ENCODE results near the gene VSTM4. TPM values are rescaled to one million over a fixed set of nuclear protein-coding genes. Genes with fewer than 3 reads are reported as not detected.

Gene VSTM4
- total RNA-seq, 1 donor from 2014 or later: 0.50 TPM

DNA sequence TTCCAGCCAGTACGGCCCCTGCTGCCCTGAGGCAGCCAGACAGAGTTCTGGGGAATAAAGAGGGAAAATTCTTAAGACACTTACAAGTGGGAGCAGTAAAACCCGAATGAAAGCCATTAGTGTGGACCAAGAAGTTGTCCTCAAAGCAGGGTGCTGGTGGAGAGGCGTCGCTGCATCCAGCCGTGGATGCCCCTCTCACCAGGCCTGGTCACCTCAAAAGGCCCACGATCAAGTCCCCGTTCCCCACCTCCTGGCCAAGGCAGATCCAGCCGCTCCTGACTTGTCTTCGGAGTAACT, 656 bp downstream of the VSTM4 start:
- H3K27me3 ChIP-seq (ENCODE audit: control insufficient read depth, insufficient read depth, low read length): peaks cover 14% of the 10 kb centered on the region
- TF ChIP-seq, protein P1, sequence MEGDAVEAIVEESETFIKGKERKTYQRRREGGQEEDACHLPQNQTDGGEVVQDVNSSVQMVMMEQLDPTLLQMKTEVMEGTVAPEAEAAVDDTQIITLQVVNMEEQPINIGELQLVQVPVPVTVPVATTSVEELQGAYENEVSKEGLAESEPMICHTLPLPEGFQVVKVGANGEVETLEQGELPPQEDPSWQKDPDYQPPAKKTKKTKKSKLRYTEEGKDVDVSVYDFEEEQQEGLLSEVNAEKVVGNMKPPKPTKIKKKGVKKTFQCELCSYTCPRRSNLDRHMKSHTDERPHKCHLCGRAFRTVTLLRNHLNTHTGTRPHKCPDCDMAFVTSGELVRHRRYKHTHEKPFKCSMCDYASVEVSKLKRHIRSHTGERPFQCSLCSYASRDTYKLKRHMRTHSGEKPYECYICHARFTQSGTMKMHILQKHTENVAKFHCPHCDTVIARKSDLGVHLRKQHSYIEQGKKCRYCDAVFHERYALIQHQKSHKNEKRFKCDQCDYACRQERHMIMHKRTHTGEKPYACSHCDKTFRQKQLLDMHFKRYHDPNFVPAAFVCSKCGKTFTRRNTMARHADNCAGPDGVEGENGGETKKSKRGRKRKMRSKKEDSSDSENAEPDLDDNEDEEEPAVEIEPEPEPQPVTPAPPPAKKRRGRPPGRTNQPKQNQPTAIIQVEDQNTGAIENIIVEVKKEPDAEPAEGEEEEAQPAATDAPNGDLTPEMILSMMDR (IDR thresholded peaks at IDR 0.05; ENCODE audit: insufficient read depth, low read length, poor library complexity, severe bottlenecking): no peak
- no peak for DNase-seq (ENCODE audit: low read depth)
- H3K4me3 ChIP-seq (ENCODE audit: low read depth, low read length): peak overlapping the region; percentile 43
- no peaks in the 10 kb centered on the region for H3K36me3 ChIP-seq (ENCODE audit: control insufficient read depth, insufficient read depth, low read length)

DNA sequence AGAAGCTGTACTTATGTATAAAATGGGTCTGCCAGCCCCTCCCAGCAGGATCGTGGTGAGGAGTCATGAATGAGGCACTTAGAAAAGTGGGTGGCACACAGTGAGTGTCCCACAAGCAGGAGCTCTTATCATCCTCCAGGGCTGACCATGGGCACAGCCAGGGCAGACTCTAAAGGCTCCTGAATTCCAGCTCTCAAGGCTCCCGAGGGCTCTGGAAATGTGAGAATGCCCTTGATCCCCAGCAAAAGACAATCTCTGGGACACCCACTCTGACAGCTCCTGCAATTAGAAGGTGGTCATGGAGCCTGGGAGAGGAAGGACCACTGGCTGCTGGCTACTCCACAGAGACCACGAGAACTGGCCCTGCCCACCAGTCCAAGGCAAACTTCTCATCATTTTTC, 1.6 kb downstream of the VSTM4 start:
- no peak for DNase-seq (ENCODE audit: low read depth)
- Histone ChIP-seq H3K4me3 (ENCODE audit: low read depth, low read length) (no peak overlapping the region), H3K27me3 (ENCODE audit: control insufficient read depth, insufficient read depth, low read length) (peaks cover 14% of the 10 kb centered on the region), H3K36me3 (ENCODE audit: control insufficient read depth, insufficient read depth, low read length) (no peaks in the 10 kb centered on the region)
- TF ChIP-seq, protein P1 (IDR thresholded peaks at IDR 0.05; ENCODE audit: insufficient read depth, low read length, poor library complexity, severe bottlenecking): no peak

DNA sequence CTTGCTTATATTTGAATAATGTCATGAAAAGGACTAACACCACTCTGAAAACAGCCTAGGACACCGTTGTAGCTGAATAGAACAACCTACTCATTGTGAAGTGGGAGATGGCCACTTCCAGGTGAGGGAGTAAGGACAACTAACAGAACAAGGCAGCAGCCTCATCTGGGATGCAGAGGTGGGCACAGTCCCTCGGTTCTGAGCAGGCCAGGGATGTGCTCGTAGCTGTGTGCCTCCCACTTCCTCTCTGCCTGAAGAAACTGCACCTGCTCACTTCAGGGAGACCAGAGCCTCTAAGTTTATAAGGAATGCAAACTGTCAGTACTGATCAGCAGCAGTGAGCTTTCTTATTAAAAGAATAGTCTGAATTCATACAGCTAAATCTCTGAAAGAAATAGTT, 2.5 kb downstream of the VSTM4 start:
- no peak overlapping the region for H3K4me3 ChIP-seq (ENCODE audit: low read depth, low read length)
- peaks cover 14% of the 10 kb centered on the region for H3K27me3 ChIP-seq (ENCODE audit: control insufficient read depth, insufficient read depth, low read length)
- DNase-seq (ENCODE audit: low read depth): no peak
- TF ChIP-seq, protein P1 (IDR thresholded peaks at IDR 0.05; ENCODE audit: insufficient read depth, low read length, poor library complexity, severe bottlenecking): no peak
- no peaks in the 10 kb centered on the region for H3K36me3 ChIP-seq (ENCODE audit: control insufficient read depth, insufficient read depth, low read length)

DNA sequence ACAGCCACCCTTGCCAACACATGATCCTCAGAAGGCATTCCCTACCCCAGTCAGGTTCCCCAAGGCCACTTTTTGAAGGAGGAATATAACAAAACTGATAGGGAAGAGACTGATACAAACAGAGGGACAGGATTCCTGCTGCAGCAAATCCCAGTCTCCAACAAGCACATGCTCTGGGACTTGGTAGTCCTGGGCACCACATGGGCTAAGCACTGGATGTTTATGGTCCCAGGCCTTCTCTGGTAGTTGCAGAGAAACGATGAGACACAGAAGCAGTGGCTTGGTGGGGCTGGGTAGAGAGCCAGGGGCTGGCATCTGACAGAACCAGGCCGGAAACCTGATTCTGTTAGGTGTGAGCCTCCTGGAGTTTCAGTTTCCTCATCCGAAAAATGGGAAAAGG, 3.2 kb downstream of the VSTM4 start:
- H3K27me3 ChIP-seq (ENCODE audit: control insufficient read depth, insufficient read depth, low read length): peaks cover 14% of the 10 kb centered on the region
- no peak for DNase-seq (ENCODE audit: low read depth)
- no peaks in the 10 kb centered on the region for H3K36me3 ChIP-seq (ENCODE audit: control insufficient read depth, insufficient read depth, low read length)
- TF ChIP-seq, protein P1 (IDR thresholded peaks at IDR 0.05; ENCODE audit: insufficient read depth, low read length, poor library complexity, severe bottlenecking): no peak
- no peak overlapping the region for H3K4me3 ChIP-seq (ENCODE audit: low read depth, low read length)

DNA sequence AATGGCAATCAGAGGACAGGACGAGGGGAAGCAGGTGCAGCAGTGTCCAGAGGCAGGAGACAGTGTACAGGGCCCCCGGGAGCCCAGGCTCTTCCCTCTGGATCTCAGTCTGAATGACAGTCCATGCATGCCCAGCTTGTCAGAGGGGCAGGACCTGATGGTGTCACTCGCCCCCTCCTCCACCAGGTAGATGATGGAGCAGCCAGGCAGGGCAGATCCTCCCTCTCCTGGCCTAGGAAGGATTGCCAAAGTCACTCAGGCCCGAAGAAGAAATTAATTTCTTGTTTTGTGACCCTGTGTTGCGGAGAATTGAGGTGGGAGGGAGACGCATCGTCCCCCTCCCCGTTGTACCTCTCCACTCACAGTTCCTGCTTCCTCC, 4.0 kb downstream of the VSTM4 start:
- Histone ChIP-seq H3K36me3 (ENCODE audit: control insufficient read depth, insufficient read depth, low read length) (no peaks in the 10 kb centered on the region), H3K4me3 (ENCODE audit: low read depth, low read length) (no peak overlapping the region), H3K27me3 (ENCODE audit: control insufficient read depth, insufficient read depth, low read length) (peaks cover 14% of the 10 kb centered on the region)
- TF ChIP-seq, protein P1 (IDR thresholded peaks at IDR 0.05; ENCODE audit: insufficient read depth, low read length, poor library complexity, severe bottlenecking): no peak
- DNase-seq (ENCODE audit: low read depth): no peak

DNA sequence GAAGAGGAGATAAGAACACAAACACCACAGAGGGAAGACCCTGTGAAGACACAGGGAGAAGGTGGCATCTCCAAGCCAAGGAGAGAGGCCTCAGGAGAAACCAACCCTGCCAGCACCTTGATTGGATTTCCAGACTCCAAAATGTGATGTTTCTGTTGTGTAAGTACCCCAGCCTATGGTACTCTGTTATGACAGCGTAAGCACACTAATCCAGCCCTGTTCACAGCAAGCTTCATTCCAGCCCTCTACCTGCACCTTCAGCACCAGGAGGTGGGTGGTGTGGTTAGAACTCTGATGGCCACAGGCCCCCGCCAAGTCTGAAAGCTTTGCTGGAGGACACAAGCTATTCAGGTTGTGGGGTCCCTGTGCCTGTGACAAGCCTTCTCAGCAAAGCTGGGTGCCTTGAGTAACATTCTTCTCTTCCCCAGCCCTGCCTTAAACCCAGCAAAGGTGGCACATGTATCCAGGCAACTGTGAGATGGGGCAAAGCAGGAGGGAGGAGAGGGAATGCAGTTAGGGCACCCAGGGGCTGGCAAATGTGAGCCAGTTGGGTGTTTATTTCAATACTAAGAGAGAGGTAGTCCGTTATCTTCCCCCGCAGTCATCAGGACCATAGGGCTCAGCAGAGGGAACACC, 4.5 kb downstream of the VSTM4 start:
- Histone ChIP-seq H3K36me3 (ENCODE audit: control insufficient read depth, insufficient read depth, low read length) (no peaks in the 10 kb centered on the region), H3K4me3 (ENCODE audit: low read depth, low read length) (no peak overlapping the region), H3K27me3 (ENCODE audit: control insufficient read depth, insufficient read depth, low read length) (peaks cover 14% of the 10 kb centered on the region)
- no peak for DNase-seq (ENCODE audit: low read depth)
- TF ChIP-seq, protein P1 (IDR thresholded peaks at IDR 0.05; ENCODE audit: insufficient read depth, low read length, poor library complexity, severe bottlenecking): no peak
